Embryonic facial prominence (tissue), 1 donor: ENCODE measurements around the gene TOM1L2.
"Not testable (repeated sequence)": the region's sequence is repeated elsewhere in the genome, so short reads cannot be mapped to it uniquely, and the experiment has no call there.

Source experiments
- DNase-seq: peaks from one replicate; pipeline ENCODE4 v3.0.0-alpha.2; 2016; ENCODE audit errors: extremely low spot score

TOM1L2 gene

GRCh38 chr17:17819561-17819995 is 152.6 kb downstream of the TOM1L2 start:
- DNase-seq: no peak

GRCh38 chr17:17819111-17819510 is 153.1 kb downstream of the TOM1L2 start:
- no peak for DNase-seq

DNA sequence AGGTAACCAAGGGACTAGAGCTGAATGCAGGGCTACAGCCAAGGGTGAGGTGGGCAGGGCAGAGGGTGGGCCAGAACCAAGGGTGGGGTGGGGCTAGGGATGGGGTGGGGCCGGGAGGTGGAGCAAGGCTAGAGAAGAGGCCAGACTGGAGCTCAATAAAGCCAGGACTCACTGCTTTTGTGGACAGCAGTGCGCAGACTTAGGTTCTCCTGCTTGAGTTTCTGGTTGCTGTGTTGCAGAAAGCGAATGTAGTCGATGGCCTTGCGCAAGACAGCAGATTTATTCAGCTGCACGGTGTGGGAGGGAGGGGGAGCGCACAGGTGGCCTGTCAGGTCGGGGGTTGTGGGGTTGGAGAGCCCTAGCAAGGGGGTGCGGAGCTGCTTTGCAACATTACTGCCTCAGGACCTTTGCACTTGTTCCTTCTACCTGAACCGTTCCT is 154.1 kb downstream of the TOM1L2 start:
- no peak for DNase-seq

DNA sequence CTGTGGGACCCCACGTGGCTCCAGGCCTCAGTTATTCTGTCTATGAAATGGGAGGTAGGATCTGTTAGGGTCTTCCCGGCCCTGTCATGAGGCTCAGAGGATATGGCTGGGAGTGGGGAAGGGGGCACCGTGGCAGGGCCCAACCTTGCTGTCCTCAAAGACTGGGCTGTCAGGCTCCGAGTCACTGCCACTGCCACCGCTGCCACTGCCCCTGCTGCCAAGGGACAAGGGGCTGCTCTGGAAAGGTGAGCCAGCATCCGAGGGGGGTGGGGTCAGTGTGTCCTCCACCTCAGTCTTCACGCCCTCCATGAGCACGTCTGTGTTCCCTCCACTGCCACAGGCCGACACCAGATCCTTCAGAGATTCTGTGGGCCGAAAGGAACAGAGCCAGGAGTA is 154.7 kb downstream of the TOM1L2 start:
- DNase-seq: no peak

- DNase-seq: no peak
These were observed 155.2 kb downstream of the TOM1L2 start for GRCh38 chr17:17816831-17817551.

- DNase-seq: no peak
These were observed 155.9 kb downstream of the TOM1L2 start for GRCh38 chr17:17816240-17816814.

GRCh38 chr17:17815436-17816200 is 156.6 kb downstream of the TOM1L2 start:
- no peak for DNase-seq

GRCh38 chr17:17815062-17815406 is 157.2 kb downstream of the TOM1L2 start:
- DNase-seq: no peak

DNA sequence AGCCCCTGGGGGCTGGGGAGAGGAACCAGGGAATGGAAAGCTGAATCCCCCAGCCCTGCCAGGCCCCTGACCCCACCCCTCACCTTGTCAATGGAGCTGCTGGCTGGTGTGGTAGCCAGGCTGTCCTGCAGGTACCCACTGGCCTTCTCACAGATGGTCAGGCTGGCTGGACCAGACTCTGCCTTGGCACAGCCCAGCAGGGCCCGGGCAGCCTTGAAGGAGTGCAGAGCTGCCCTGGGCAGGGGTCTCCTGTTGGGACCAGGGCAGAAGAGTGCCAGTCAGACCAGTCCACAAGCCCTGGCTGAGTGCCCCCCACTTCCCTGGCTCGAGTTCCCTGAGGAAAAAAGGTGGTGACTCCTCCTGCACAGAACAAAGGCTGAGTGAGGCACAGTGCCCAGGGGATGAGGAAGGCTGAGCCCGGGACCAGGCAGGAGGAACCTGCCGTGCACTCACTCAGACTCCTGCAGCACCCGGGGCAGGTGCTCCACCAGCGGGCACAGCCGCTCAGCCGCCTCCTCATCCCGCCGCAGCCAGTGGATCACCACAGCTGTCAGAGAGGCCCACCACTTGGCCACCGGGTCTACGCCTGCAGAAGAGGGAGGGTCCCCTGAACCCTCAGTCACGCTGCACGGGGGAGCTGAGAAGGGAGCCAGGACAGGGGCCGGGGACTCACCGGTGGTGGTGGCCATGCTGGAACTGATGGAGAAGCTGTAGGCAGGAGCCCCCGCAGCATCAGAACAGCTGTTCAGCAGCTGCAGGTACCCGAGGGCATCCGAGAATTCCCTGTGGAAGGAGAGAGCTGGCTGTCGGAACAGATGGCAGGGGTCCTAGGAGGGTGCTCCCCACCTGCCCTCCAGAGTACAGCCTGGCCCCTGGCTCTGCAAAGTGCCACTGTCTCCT is 157.8 kb downstream of the TOM1L2 start:
- DNase-seq: no peak

- no peak for DNase-seq
These were observed 158.5 kb downstream of the TOM1L2 start for GRCh38 chr17:17813725-17814095.

- no peak for DNase-seq
These were observed 159.0 kb downstream of the TOM1L2 start for GRCh38 chr17:17813055-17813724.

DNA sequence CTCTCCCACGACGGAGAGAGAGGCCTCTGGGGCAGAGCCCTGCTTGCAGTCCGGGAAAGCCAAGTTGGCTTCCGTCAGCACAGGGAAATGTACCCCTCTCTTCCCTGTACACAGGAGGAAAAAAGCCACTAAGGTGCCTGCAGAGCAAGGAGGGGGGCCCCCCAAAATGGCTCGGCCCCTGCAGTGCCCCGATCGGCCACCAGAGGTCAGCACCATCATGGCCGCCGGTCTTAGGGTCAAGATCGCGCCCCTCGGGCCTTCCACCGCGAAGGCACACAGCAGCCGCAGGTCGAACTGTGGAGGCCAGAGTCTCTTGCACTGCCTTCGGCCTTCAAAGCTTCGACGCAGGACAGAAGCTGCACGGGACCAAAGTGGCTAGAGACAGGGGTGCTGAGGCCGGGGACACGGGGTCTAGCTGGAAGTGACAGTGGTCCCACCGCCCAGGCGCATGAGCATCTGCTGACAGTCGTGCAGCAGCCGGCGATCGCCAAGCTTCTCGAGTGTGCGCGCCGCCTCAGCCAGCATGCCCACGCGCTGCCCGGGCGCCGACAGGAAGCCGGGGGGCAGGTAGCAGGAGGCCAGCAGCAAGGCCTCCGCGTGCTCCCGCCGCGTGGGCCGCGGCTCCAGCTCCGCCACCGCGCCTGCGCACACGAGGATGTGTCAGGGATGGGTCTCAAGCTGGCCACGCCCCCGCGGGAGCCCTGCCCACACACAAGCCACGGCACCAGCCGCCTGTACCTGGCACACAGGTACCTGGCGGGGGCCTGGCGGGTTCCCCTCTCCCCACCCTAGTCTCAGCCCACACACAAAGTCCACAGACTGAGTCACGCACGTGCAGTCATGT is 159.8 kb downstream of the TOM1L2 start:
- no peak for DNase-seq

GRCh38 chr17:17811381-17812210 is 160.6 kb downstream of the TOM1L2 start:
- no peak for DNase-seq

GRCh38 chr17:17810895-17811248 is 161.3 kb downstream of the TOM1L2 start:
- DNase-seq: no peak

DNA sequence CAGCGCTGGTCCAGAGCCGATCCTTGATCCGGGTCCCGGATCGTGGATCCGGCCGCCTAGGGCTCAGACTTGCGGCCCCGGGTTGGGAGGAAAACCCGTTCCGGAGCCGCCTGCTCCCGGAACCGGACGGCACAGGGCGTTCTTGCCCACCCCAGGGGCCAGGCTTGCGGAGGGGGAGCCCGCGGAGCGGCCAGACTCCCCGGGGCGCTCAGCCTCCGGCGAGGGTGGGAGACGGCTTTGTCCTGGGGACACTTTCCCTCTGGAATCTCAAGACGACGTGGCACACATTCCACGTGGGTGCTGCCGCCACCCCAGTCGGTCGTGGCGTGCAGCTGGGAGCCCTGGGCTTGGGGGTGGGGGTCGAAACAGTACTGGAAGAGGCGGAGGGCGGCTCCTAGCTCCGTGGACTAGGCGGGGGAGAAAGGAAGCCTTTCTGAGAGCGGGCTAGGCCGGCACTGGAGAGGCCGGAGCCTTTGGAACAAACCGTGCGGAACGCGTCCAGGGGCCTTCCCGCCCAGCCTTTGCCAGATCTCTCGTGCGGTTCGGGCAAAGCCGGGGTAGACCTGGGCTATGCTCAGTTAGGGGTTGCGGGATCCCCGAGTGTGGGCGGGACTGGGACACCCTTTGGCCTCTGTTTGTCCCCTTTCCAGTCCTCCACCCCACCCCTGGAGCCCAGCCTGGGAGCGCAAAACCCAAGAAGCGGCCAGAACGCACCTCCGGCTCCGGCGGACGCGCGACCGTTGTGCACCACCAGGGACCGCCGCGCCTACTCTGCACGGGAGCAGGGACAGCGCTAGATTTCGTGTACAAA is 161.9 kb downstream of the TOM1L2 start:
- DNase-seq: no peak

DNA sequence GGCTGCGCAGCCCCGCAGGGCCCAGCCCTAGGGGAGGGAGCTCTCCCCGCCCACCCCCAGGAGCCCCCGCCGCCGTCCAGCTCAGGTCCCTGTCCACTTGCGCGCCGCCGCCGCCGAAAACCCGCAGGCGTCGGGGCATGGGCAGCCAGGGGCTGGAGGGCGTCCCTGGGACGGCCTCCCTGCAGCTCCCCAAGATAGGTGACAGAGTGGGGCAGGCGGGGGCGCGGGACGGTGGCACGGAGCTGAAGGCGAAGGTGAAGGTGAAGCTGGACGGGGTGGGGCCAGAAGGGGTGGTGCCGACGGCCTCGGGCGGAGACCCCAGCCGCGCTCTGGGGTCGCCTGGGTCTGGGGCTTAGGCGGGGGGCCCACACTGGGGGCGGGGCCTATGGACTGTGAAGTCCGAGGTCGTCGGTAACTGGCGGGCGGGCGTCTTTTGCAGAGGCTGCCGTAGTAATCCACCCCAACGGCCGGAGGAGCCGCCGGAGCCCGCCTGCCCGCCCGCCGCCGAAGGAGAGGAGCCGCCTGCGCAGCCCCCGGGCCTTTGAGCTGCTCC is 162.6 kb downstream of the TOM1L2 start:
- DNase-seq: no peak

- DNase-seq: no peak
These were observed 163.3 kb downstream of the TOM1L2 start for GRCh38 chr17:17808706-17809432.

DNA sequence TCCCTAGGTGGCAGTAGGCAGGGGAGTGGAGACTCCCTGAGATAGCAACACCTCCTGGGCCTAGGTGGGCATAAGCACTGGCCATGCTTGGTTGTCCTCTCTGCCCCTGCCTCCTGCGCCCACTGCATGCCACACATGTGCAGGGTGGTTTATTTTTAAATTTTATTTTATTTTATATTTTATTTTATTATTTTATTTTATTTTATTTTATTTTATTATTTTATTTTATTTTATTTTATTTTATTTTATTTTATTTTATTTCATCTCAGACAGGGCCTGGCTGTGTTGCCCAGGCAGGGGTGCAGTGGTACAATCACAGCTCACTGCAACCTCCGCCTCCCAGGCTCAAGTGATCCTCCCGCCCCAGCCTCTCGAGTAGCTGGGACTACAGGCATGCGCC is 164.0 kb downstream of the TOM1L2 start:
- DNase-seq: not testable (repeated sequence)
